Measurements from ENCODE around the gene CENPX.

Gene CENPX

DNA sequence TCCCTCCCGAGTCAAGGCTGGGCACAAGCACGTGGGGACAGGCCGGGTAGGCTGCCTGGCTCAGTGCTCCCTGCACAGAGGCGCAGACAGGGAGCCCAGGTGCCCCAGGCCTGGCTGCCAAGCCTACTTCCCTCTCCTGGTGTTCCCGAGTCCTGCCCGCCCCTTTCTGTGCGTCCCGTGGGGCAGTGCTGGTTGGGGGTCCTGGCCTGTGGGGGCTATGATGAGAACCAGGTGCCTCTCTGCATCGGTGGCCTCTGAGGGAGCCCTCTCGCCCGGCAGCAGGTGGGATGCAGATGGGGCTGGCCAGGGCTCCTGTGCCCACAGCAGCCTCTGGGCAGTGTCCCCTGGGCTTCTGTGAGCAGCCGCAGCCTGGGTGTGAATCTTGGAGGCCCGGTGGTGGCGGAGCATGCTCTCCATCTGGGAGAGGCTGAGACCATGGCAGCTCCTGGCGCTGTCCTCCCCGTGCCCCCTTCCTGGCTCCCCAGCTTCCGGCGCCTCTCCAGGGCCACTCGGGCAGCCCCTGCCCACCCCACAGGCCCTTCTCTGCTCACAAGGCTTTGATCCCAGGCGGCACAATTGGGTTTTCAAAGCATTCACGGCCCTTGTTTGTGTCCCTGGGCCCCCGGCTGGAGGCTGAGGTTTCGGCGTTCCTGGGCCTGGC is 7.2 kb downstream of the CENPX start:
- H3K4me3 ChIP-seq (ENCODE audit: low read depth, low read length), result no peak overlapping the region
- no peak for DNase-seq (ENCODE audit: low read depth)

DNA sequence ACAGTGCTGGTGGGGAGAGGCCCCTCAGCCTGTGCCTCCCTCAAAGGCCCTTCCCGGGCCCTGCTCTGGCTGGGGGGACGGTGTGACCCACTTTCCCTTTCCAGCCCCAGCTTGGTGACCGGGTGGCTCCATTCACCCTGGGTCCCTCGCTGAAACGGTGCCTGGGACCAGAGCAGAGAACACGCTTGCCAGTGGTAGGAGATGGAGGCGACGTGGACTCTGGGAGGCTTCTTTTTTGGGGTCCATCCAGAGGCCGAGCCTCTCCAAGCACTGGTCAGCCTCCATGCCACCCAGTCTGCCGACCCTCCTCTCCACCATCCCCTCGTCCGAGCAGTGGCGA is 7.7 kb downstream of the CENPX start:
- H3K4me3 ChIP-seq (ENCODE audit: low read depth, low read length), result no peak overlapping the region
- DNase-seq (ENCODE audit: low read depth), result no peak

DNA sequence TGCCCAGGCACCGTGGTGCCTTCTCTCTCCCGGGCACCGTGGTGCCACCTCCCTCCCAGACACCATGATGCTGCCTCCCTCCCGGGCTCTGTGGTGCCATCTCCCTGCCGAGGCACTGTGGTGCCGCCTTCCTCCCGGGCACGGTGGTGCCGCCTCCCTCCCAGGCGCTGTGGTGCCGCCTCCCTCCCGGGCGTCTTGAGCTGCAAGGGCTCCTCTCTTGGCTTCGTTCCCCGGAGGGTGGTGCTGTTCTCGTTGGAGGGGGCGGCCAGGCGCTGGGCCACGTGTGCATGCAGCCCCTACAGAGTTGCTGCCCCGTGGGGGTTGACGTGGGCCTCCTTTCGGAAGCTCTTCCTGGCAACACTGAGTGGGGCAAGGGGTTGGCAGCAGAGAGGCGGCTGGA is 8.2 kb downstream of the CENPX start:
- no peak overlapping the region for H3K4me3 ChIP-seq (ENCODE audit: low read depth, low read length)
- DNase-seq (ENCODE audit: low read depth), result no peak

DNA sequence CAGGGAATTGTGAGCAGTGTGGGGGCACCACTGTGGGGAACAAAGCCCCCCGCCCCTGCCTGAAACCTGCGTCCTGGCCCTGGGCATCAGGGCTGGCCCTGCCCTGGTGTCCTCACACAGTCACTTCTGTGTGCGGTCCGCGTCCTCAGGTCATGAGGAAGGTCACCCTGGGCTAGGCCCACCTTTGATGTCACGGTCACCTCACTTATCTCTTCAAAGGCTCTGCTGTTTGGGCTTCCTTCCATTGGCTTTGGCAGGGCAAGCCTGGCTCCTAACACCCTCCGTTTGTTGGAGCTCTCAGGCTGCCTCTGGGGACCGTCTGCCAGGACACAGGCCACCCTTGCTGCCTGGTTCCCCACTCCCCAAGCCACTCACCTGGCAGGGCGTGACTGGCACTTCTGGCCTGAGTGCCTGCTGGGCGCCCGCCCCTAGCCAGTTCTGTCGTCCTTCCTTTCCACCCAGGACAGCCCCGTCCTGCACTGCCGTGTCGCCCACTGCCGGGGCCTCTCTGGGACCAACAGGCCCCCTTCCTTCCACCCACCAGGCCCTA is 8.8 kb downstream of the CENPX start:
- H3K4me3 ChIP-seq (ENCODE audit: low read depth, low read length), result no peak overlapping the region
- DNase-seq (ENCODE audit: low read depth), result no peak

DNA sequence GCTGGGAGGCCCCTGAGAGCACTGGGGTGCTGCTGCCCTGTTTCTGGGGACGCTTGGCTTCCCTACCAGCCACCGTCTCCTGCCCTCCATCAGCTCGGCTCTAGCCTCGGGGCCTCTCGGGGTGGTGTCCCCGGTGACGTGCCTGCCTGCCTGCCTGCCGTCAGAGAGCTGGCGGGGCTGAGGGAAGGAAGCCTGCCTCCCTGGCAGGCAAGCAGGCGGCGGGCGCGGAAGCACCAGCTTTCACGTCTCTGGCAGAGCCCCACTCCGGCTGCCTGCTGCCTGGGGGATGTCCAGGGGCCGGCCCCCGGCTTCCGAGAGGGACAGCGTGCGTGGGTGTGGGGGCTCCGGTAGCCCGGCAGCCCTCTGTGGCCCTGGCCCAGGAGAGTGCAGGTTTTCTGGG is 9.3 kb downstream of the CENPX start:
- no peak for DNase-seq (ENCODE audit: low read depth)
- H3K4me3 ChIP-seq (ENCODE audit: low read depth, low read length), result no peak overlapping the region

DNA sequence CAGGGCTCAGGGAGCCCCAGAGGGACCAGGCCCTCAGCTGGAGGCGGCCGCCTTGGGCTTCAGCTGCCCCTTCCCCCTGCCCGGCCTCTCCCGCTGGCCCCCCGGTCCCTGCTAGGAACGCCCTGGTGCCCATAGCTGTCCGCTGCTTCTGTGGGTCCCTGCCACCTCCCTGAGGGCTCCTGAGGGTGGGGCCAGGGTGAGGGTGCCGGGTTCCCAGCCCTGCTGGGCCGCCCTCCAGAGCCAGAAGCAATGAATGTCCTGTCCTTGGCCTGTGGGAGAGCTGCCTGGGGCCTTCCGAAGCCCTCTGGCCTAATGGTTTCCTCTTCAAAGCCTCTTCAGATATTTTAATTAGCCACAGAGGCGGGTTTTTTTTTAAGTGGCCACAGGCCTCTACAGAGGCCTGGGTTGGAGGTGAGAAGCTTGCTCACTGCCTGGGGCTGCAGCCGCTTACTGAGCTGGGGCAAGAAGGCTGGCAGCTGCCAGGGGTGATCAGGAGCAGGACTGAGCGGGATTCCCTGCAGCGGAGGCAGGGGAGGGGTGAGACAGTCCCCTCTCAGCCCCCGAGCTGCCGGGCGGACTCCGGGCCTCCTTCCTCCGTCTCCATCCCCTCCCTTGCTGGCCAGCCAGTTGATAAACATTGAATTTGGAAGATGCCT is 9.9 kb downstream of the CENPX start:
- no peak for DNase-seq (ENCODE audit: low read depth)
- no peak overlapping the region for H3K4me3 ChIP-seq (ENCODE audit: low read depth, low read length)

DNA sequence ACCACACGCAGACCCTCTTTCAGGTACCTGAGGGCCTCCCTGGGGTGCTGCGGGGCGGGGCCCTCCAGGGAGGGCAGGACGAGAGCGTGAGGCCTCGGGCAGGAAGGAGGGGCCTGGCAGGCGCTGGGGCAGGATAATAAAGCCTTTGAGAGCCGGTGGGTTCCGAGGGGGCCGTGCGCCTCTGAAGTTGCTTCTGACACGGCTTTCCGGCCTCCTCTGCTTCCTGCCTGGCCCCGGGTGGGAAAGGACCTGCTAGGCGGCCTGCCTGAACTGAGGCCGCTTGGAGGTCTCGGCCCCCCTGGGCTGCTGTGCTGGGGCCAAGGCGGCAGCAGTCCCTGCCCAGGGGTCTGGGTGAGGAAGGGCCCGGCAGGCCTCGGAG is 10.4 kb downstream of the CENPX start:
- DNase-seq (ENCODE audit: low read depth), result no peak
- H3K4me3 ChIP-seq (ENCODE audit: low read depth, low read length), result no peak overlapping the region

DNA sequence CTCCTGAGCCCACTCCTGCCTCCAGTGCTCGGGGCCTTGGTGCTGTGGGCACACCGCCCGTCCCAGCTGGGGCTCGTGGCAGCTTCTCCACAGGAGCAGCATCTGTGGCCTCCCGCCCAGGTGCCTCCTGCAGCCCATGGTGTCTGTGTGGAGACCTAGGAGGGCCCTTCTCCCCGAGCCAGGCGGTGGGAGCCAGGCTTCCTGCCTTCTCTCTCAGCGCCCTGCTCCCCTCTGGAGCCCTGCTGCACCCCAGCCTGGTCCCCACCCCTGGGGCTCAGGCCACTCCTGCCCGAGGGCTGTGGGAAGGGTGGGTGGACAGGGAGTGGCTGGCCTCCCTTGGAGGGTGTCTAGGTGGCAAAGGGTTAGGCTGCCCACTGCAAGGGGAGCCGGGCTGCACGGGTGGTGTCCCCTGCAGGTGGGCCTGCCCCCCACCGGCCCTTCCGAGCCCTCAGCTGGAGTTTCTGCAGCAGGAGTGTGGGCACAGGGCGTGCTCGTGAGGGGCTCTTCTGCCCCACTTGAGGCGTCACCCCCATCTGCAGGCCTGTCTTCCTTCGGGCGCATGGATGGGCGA is 11.0 kb downstream of the CENPX start:
- no peak for DNase-seq (ENCODE audit: low read depth)
- no peak overlapping the region for H3K4me3 ChIP-seq (ENCODE audit: low read depth, low read length)

DNA sequence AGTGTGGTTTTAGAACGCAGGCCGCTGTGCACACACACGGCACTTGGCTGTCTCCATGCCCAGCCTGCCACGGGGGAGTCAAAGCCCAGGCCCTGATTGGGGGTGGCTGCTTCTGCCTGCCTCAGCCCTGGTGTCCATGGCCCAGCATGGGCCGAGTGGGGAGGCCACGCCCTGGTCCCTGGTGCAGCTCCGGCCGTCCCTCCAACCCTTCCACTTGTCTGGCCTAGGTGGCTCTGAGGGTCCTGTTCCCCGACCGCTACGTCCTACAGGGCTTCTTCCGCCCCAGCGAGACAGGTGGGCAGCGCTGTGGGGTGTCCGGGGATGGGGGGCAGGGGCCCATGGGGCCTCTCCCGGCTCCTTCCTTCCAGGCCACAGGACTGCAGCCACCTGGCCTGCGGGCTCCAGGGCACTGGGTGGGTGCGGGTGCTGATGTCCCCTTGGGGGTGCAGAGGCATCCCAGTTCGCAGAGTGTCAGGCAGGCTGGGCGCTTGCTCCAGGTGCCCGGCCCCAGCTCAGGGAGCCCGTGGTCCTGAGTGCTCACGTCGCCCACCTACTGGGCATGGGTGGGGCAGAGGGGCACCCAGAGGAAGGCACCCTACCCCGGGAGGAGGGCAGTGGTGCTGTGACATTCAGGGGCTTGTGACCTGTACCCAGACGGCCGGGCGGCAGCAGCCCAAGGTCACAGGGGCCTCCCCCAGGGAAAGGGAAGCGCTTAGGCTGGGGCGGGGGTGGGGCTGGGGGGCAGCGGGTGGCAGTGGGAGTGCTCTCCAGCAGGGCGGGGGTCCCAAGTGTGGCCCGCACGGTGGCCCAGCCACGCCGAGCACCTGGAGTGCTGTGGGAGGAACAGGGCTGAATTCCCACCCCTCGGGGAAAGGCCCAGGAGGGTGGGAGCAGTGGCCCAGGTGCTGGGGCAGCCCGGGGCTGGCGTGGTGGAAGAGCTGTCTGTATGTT is 11.8 kb downstream of the CENPX start:
- no peak overlapping the region for H3K4me3 ChIP-seq (ENCODE audit: low read depth, low read length)
- DNase-seq (ENCODE audit: low read depth), result no peak

DNA sequence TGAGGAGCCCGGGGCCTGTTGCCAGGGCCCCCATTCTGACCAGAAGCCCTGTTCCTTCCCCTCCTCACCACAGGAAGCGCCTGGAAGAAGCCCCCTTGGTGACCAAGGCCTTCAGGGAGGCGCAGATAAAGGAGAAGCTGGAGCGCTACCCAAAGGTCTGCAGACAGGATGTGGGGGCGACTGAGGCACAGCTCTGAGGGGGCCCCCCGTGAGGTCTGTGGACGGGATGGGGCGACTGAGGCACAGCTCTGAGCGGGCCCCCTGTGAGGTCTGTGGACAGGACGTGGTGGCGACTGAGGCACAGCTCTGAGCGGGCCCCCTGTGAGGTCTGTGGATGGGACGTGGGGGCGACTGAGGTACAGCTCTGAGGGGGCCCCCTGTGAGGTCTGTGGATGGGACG is 13.3 kb downstream of the CENPX start:
- DNase-seq (ENCODE audit: low read depth), result no peak

DNA sequence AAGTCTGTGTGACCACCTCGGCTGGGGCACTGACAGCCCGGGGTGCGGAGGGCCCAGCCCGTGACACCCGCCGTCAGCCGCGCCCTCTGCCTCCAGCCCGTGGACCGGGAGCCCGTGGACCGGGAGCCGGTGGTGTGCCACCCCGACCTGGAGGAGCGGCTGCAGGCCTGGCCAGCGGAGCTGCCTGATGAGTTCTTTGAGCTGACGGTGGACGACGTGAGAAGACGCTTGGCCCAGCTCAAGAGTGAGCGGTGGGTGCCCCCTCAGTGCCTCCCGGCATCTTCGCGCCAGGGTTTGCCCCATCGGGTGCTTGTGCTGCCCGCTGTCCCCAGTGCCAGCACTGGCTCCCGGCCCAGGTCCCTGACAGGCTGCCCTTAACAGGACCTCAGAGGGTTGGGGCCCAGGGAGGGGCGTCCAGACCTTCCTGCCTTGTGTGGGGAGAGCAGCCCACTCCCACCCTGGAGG is 13.7 kb downstream of the CENPX start:
- no peak for DNase-seq (ENCODE audit: low read depth)
- no peak overlapping the region for H3K4me3 ChIP-seq (ENCODE audit: low read depth, low read length)

More for the DNA sequence above, 13.3 kb downstream of the CENPX start:
- H3K4me3 ChIP-seq (ENCODE audit: low read depth, low read length), result no peak overlapping the region

DNA sequence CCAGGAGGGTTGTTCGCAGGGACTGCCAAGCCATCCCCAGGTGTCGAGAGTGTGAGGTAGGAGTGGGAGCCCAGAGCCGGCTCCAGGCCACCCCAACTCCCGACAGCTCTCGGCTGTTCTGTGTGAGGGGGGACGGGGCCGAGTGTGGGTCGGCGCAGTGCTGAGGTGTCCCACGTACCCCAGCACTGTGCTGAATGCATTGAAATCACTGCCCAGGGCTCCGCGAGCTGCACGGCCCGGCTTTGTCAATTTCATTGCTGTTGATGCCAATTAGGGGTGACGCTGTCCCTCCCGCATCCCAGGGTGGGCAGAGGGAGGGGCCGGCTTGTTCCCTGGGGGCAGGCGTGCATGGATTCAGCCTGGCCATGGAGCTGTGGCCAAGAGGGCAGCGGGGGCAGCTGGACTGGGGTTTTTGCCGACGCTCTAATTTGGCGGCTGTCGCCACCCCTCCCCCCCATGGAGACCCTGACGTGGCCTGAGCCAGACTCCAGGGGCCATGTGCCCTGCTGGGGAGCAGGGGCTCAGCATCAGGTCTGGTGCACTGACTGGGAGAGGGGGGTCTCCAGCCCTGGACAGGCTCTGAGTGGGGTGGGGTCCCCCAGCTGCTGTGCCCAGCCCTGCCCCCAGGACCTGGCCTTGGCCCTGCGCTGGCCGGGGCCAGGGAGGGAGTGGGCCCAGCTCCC is 14.3 kb downstream of the CENPX start:
- DNase-seq (ENCODE audit: low read depth), result no peak
- no peak overlapping the region for H3K4me3 ChIP-seq (ENCODE audit: low read depth, low read length)

DNA sequence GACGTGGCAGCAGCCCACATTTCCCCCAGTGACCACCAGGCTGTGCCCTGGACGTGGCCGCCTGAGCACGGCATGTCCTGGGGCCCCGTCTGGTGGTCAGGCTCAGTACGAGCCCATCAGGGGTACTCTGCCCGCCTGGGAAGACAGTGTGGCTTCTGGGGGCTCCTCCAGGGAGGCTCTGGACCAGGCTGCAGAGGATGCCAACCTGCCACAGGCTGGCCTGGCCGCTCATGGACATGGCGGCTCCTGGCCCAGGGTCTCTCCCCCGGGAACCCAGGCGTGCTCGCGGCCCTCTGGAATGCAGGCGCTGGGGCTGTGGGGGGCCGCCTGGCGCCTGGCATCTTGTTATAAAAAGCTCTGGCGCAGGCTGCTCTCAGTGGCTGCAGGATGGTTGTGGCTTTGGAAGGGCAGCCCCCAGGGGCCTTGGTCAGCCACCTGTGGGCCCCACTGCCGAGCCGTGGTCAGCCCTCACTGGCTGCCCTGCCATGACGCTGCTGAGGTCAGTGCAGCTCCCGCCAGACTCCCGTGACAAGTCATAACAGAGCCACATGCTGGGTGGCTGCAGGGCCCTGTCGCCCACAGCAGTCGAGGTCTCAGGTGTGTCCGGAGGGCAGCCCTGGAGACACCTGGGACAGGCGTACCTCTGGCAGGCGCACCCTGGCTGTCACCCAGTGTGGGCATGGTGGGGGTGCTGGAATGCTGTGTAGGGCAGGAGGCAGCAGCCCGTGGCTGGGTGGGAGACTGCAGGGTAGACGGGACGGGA is 15.0 kb downstream of the CENPX start:
- DNase-seq (ENCODE audit: low read depth), result no peak

DNA sequence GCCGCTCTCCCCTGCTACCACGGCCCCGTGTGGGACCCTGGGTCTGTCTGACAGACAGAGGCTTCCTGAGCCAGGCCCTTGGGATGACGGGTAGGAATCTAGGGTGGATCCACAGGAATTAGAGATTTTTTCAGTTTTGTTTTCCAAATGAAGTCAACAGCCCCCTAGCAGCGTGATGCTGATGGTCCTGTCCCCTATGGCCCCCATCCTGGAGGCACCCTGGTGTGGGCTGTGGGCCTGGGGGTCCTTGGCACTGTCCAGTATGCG is 15.5 kb downstream of the CENPX start:
- no peak overlapping the region for H3K4me3 ChIP-seq (ENCODE audit: low read depth, low read length)
- DNase-seq (ENCODE audit: low read depth), result no peak

More for the DNA sequence above, 15.0 kb downstream of the CENPX start:
- no peak overlapping the region for H3K4me3 ChIP-seq (ENCODE audit: low read depth, low read length)

DNA sequence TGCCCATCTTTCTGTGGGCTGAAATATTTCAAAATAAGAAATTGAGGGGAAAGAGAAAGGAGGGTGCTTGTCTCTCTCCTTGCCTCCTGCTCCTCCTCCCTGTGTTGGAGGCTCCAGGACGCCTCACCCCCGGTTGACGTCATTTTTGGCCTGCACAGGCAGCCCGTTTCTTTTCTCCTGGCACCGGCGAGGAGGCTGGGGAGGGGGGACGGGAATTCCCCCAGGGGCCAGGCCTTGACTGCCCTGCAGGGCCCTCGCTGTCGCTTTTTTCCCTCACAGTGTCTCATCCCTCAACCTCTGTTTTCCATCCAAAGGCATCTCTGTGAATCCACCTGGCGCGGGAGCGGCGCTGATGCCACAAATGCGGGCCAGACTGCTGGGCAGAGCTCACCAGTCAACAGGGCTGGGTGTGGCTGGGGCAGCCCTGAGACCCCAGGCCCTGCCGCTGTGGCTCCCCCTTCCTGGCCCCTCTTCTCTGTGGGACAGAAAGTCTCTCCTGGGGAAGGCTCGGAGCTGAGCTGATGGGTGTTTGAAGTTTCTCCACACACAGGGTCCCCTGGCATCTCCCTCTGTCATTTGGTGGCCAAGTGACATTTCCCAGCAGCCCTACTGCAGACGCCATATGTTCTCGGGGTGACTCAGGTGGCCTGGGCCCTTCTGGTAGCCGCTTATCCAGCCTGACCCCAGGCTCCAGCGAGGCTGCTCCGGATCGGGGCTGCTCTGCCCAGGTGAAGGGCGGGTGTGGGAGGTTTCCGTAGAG is 16.0 kb downstream of the CENPX start:
- H3K4me3 ChIP-seq (ENCODE audit: low read depth, low read length), result no peak overlapping the region
- DNase-seq (ENCODE audit: low read depth), result no peak

DNA sequence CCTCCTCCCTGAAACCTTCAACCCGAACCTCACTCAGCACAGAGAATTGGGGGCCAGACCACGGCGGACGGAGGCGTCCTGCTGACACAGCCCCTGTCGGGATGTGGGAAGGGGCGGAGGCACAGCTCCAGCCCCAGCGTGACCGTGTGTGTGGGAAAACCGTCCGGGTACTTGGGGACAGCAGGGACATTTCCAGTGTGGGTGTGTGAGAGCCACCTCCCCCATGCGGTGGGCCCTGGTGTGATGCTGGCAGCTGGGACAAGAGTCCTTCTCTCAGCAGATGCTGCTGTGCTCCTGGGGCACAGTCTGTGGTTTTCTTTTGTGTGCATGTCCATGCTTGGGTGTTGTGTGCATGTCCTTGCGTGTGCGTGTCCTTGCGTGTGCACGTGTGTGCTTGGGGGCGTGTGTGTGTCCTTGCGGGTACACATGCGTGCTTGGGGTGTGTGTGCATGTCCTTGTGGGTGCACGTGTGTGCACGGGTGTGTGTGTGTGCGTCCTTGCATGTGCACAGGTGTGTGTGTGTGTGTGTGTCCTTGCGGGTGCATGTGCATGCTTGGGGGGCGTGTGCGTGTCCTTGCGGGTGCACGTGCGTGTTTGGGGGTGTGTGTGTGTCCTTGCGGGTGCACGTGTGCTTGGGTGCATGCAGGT is 16.9 kb downstream of the CENPX start:
- DNase-seq (ENCODE audit: low read depth), result no peak
- no peak overlapping the region for H3K4me3 ChIP-seq (ENCODE audit: low read depth, low read length)

DNA sequence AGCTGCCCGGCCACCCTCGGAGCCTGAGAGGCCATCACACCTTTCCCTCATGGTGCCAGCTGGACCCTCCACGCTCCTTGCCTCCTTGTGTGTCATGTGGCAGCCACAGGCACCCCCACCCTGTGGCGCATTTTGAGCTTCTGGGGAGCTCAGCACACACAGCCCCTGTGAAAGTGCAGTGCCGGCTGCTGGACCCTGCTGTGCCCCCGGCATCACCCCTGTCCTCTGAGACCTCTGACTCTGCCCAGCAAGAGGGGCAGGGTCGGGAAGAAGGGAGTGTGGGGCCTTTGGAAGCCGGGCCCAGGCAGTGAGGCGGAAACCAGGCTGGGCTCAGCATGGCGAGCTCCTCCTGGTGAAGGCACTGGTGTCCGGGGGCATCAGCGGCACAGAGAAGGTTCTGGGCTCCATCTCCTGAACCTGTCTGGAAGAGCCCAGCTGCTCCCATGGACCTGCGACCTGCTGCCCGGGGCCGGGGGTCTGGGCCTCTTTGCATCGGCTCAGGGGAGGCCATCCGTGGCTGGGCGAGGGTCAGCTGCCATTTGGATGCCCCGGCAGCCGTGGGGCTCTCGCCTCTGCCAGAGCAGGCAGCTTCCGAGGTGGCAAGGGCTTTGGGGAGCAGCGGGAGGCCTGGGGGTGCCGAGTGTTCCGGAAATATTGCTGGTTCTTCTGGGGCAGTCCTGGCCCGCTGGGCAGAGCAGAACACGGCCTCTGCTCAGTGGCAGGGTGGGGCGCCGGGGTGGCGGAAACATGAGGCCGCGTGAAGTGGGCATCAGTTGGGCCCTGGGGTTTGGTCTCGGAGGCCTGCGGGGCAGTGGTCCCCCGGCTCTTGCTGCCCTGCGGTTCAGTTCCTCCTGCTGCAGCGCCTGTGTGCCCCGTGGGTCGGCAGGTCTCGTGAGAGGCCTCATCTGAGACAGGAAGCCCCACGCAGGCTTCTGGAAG is 17.9 kb downstream of the CENPX start:
- H3K4me3 ChIP-seq (ENCODE audit: low read depth, low read length), result no peak overlapping the region
- DNase-seq (ENCODE audit: low read depth), result no peak
